GM23248 (cell line): ENCODE measurements around the gene ARFGEF3.

Experiments
- EZH2 ChIP-seq: fragments of 200-600 bp; sonication (generic); IDR thresholded peaks from 2 replicates; pipeline ENCODE4 v1.6.1; 2018; ENCODE audit warnings: antibody characterized with exemption, mild to moderate bottlenecking; ENCODE audit not compliant: insufficient read depth, poor library complexity, severe bottlenecking
- EZH2phosphoT487 ChIP-seq: fragments of 200-600 bp; sonication (generic); IDR thresholded peaks from 2 replicates; pipeline ENCODE4 v1.6.1; 2018; ENCODE audit warnings: antibody characterized with exemption, moderate library complexity, mild to moderate bottlenecking, low read depth; ENCODE audit not compliant: insufficient read depth

- TF ChIP-seq EZH2: no peak
- TF ChIP-seq EZH2phosphoT487: no peak
Observed at GRCh38 chr6:138205437-138206094, 43.8 kb downstream of the ARFGEF3 start.
